Measurements from ENCODE around the gene MT1B.
"Not testable (repeated sequence)": the region's sequence is repeated elsewhere in the genome, so short reads cannot be mapped to it uniquely, and the experiment has no call there.

Gene MT1B

GRCh38 chr16:56639045-56639444 is 12.6 kb upstream of the MT1B start:
- DNase-seq = no peak

DNA sequence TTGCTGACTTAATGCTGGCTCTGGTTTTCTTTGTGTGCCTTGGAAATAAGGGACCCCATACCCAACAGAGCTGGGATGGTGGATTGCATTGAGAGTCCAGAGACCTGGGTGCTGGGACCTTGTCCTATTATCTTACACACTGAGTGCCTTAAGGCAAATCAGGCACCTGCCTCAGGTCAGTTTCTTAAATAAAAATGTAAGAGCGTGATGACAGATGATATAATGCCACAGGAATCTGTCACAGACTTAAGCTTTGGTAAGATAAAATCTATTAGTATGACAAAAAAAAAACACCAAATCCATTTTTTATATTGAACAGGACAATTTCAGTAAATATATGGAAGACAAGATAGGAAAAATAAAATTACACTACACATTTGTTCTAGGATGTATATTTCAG is 11.6 kb upstream of the MT1B start:
- no peak for DNase-seq

DNA sequence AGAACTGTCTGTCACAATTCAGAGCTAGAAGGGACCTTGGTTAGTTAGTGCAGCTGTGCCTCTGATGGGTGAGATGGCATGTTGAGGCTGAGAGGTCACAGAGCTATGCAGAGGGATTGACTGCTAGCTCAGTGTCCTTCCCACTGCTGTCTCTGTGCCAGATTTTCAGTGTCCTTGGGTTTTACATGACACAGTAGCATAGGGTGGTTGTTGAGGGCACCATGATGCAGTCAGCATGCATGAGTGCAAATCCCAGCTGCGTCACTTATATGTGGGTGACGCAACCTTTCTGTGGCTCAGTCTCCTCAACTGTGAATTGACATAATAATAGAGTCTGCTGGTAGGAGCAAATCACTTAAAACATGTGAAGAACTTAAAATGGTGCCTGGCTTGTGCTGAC is 10.5 kb upstream of the MT1B start:
- no peak for DNase-seq

GRCh38 chr16:56643080-56643778 is 8.5 kb upstream of the MT1B start:
- DNase-seq = peak; percentile 78

GRCh38 chr16:56643833-56644232 is 7.9 kb upstream of the MT1B start:
- no peak for DNase-seq

- no peak for DNase-seq
Observed at GRCh38 chr16:56645311-56645710, 6.4 kb upstream of the MT1B start.

DNA sequence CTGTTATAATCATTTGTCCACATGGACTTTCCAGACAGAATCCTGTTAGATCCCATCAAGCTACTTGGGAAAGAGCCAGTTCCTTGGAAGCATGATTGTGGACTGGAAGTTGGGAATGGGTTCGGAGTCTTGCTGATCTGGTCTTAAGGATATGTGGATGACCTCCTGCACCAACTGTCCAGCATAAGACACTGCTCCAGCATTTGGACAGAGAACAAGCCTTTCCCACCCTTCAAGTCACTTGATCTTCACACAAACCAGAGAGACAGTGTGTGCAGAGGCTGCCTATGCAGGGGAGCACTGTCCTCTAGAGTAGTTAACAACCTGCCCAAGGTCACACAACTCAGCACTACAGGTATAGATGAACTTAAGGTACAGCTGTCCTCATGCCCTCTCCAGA is 5.8 kb upstream of the MT1B start:
- no peak for DNase-seq

GRCh38 chr16:56647641-56648431 is 3.9 kb upstream of the MT1B start:
- DNase-seq = no peak

GRCh38 chr16:56649271-56649670 is 2.4 kb upstream of the MT1B start:
- no peak for DNase-seq

DNA sequence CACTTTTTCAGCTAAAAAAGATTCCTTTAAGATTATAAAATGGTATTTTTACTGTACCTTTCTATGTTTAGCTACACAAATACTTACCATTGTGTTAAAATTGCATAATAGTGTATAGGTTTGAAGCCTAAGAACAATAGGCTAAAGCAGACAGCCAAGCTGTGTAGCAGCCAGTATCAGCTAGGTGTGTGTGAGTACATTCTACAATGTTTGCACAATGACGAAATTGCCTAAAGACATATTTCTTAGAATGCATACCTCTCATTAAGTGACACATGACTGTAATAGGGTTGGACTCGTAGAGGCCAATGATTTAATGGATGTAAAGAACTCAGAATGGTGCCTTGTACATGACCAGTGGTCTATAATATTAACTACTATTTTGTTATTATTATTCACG is 1.9 kb upstream of the MT1B start:
- DNase-seq = no peak

DNA sequence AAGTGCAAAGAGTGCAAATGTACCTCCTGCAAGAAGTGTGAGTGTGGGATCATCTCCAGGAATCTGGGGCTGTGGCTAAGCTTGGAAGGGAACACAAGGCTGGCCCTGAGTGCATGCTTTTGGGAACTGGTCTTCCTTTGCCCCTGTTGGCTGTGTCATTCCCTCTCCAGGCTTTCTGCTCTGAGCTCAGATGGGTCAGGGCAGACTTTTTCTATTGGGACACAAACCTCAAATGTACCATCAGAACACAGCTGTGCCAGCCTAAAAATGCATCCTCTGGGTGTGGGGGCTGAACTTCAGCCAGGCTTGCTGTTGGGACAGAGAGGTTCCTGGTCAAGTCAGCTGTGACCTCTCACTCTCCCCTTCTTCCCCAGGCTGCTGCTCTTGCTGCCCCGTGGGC is 914 bp downstream of the MT1B start:
- DNase-seq = no peak

GRCh38 chr16:56653218-56653617 is 1.5 kb downstream of the MT1B start:
- DNase-seq = no peak

- peak; percentile 57 for DNase-seq
Observed at GRCh38 chr16:56657555-56658326, 6.1 kb downstream of the MT1B start, which contains the start of gene MT1F. Gene MT1F (plus strand): TSS chr16:56657959. CDS start chr16:56658059, 100 bp downstream.

GRCh38 chr16:56658327-56658875 is 6.7 kb downstream of the MT1B start:
- DNase-seq = no peak

DNA sequence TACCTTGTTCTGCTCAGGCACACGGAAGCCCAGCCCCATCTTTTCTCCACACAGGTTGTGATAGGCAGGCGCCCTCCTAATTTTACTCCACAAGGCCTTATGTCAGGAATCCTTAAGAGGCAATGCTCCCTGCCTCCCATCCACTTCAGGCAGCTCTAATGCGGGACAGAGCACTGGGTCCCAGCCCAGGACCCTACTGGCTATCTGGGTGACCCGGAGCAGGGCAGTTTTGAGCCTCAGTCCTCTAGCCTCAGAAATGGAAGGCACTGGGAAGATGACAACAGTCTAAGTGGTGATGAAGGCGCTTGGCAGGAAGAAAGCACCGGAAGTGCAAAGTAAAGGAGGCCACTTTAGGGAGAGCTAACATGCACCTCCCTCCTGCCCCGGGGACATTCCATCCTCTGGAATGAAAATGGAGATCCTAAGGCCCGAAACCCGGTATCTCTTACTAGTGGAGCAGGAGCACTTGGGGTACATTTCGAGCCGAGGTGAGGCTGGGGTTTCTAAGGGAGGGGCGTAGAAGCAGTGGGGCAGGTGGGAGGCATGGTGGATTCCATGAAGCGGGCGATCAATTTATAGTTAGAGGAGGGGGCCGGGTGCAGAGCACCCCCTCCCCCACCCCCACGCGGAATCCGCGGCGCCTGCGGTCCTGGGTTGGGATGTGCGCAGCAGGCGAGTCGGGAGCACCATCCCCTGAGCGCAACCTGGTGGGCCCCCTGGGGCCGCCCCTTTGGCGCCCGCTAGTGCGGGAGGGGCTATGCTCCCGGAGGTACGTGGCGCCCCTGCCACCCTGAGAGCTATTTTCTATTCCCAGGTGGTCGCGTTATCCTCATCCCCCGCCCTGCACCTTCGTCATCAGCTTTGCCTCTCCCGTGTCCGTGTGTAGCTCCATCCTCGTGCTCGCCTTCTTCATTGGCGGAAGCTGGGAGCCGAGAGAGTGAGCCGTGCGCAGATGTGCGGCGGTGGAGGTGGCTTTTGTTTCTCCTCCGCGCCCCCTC is 11.0 kb downstream of the MT1B start:
- DNase-seq = no peak

GRCh38 chr16:56664506-56664905 is 12.8 kb downstream of the MT1B start:
- no peak for DNase-seq

- DNase-seq = not testable (repeated sequence)
Observed at GRCh38 chr16:56665286-56666261, 13.9 kb downstream of the MT1B start.

DNA sequence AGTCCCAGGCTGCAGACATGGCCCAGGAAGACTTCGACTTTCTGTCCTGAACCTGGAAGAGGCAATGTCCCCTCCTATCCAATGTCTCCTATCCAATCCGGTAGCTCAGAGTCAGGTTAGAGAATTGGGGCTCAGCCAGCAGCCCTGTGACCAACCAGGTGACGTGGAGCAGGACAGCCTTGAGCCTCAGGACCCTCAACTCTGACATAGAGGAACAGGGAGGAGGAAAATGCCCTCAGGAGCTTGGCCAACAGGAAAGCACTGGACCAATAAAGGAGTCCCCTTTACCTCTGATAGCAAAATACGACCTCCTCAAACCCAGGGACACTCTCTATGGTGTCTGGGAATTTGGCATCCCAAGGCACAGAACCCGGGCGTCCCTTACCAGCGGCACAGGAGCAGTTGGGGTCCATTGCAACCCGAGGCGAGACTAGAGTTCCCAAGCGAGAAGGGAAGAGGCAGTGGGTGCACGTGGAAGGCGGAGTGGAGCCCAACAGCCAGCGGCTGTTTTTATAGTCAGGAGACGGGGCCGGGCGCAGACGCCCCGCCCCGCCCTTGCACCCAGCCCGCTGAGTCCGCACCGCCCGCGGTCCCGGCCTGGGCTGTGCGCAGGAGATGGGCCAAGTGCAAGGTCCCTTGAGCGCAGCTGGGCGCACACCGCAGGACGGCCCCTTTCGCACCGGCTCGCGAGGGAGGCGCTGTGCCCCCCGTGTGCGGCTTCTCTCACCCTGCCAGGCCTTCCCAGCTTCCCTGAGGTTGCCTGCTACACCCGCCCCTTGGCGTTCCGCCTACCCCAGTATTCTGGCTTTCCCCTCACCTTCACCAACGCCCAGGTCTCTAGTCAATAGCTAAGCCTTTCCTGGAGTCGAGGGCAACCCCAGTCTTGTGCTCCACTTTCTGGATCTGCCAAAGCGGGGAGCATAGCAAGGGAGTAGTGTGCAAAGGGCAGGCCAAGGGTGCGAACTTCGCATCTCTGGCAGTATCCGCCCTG is 16.2 kb downstream of the MT1B start, which contains the start of gene MT1G:
Gene MT1G, minus strand, starts transcription at position 485 of the 991 bp plus-strand sequence. Its CDS starts 72 bp downstream, at position 413.
- DNase-seq = no peak
